ENCODE data around the gene PICK1.

DNA sequence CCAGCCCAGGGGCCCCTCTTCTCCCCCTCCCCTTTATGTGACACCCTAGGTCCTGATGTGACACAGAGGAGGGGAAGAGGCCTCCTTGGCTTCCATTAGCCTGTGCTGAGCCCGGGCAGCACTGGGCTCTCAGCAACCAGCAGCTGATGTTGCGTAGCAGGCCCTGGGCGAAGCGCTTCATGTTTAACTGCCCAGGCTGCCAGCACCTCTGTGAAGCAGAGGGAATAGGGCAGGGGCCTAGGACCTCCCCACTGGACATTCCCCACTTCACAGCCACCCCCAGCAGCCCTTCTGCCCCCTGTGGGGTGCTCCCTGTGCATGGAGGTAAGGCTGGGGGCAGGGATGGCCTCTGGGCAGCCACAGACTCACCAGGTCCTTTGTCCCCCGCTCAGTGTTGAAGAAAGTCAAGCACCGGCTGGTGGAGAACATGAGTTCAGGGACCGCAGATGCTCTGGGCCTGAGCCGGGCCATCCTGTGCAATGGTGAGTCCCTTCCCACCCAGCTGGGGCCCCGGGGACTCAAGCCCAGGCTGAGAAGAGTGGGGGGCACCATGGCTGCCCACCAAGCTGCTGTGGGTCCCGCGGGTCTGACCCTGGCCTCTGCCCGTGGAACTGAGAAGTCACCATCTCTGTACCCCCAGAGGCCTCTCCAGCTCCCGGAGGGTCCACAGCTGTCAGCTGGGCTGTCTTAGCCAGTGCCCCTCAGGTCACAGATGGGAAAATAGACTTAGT, 11.6 kb downstream of the PICK1 start:
- TF ChIP-seq, protein P1, sequence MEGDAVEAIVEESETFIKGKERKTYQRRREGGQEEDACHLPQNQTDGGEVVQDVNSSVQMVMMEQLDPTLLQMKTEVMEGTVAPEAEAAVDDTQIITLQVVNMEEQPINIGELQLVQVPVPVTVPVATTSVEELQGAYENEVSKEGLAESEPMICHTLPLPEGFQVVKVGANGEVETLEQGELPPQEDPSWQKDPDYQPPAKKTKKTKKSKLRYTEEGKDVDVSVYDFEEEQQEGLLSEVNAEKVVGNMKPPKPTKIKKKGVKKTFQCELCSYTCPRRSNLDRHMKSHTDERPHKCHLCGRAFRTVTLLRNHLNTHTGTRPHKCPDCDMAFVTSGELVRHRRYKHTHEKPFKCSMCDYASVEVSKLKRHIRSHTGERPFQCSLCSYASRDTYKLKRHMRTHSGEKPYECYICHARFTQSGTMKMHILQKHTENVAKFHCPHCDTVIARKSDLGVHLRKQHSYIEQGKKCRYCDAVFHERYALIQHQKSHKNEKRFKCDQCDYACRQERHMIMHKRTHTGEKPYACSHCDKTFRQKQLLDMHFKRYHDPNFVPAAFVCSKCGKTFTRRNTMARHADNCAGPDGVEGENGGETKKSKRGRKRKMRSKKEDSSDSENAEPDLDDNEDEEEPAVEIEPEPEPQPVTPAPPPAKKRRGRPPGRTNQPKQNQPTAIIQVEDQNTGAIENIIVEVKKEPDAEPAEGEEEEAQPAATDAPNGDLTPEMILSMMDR (IDR thresholded peaks at IDR 0.05), result no peak
- TF ChIP-seq POLR2A (IDR thresholded peaks at IDR 0.05), result no peak

Measured in testis (tissue), 2 donors.